CD14-positive monocyte (primary cell): ENCODE data around the gene RPL27. TPM values are rescaled to one million over a fixed set of nuclear protein-coding genes. Genes with fewer than 3 reads are reported as not detected.

Experiments
- DNase-seq, 3 donors: peaks; one replicate each; pipeline ENCODE4 v3.0.0-alpha.2; 2011 to 2022
- H2AFZ ChIP-seq: 2 replicates; pipeline ENCODE4 v1.6.0; 2012; ENCODE audit warnings: mild to moderate bottlenecking, low read depth, low read length, inconsistent platforms; ENCODE audit not compliant: insufficient read depth, poor library complexity, severe bottlenecking
- H3K27ac ChIP-seq, 2 donors: 1 replicate in 1 of 2; 2 replicates in 1 of 2; pipeline ENCODE4 v1.5.1; 2012 to 2013; ENCODE audit warnings: low read length in 2 of 2, control low read depth in 1 of 2, inconsistent platforms in 1 of 2, low read depth in 1 of 2, mild to moderate bottlenecking in 1 of 2
- H3K27me3 ChIP-seq, 2 donors: one replicate each; pipeline versions ENCODE4 v1.6.0 to v1.6.1; 2011 to 2013; ENCODE audit warnings: low read length in 2 of 2; ENCODE audit not compliant: control insufficient read depth in 2 of 2, insufficient read depth in 2 of 2
- H3K36me3 ChIP-seq, 2 donors: replicated peaks in 1 of 2; 1 replicate in 1 of 2; 2 replicates in 1 of 2; pipeline versions ENCODE4 v1.5.1 to v1.6.1; 2012 to 2013; ENCODE audit warnings: low read length in 2 of 2, control low read depth in 1 of 2, inconsistent platforms in 1 of 2, mild to moderate bottlenecking in 1 of 2; ENCODE audit not compliant: insufficient read depth in 2 of 2, control insufficient read depth in 1 of 2
- H3K4me1 ChIP-seq, 2 donors: 1 replicate in 1 of 2; 2 replicates in 1 of 2; pipeline versions ENCODE4 v1.5.1 to v1.6.1; 2012 to 2013; ENCODE audit warnings: low read length in 2 of 2, control low read depth in 1 of 2, inconsistent platforms in 1 of 2, mild to moderate bottlenecking in 1 of 2, moderate library complexity in 1 of 2; ENCODE audit not compliant: insufficient read depth in 2 of 2, control insufficient read depth in 1 of 2
- H3K4me2 ChIP-seq: replicated peaks from 2 replicates; pipeline ENCODE3; 2012; ENCODE audit warnings: low read length, moderate library complexity, mild to moderate bottlenecking; ENCODE audit not compliant: poor library complexity, severe bottlenecking; ENCODE audit errors: extremely low read depth
- H3K4me3 ChIP-seq, 3 experiments: fragments of 200-600 bp in 1 of 3; sonication (generic) in 1 of 3; replicated peaks in 1 of 3; 1 replicate in 2 of 3; 2 replicates in 1 of 3; pipeline ENCODE4 v1.5.1; 2011 to 2013; ENCODE audit warnings: low read length in 3 of 3, mild to moderate bottlenecking in 3 of 3, control low read depth in 2 of 3, low read depth in 2 of 3, inconsistent platforms in 1 of 3, moderate library complexity in 1 of 3
- H3K79me2 ChIP-seq: 2 replicates; pipeline ENCODE4 v1.6.0; 2012; ENCODE audit warnings: mild to moderate bottlenecking, control low read depth, inconsistent platforms, low read length, moderate library complexity; ENCODE audit not compliant: insufficient read depth
- H3K9ac ChIP-seq: 2 replicates; pipeline ENCODE4 v1.6.0; 2017; ENCODE audit warnings: low read length, mild to moderate bottlenecking; ENCODE audit not compliant: insufficient read depth, poor library complexity, severe bottlenecking
- H3K9me3 ChIP-seq, 2 donors: replicated peaks in 1 of 2; 1 replicate in 1 of 2; 2 replicates in 1 of 2; pipeline versions ENCODE4 v1.5.1 to v1.6.1; 2012 to 2013; ENCODE audit warnings: low read length in 2 of 2, control low read depth in 1 of 2; ENCODE audit not compliant: control insufficient read depth in 1 of 2, insufficient read depth in 1 of 2
- H4K20me1 ChIP-seq: 2 replicates; pipeline ENCODE4 v1.6.0; 2012; ENCODE audit warnings: mild to moderate bottlenecking, low read length, control low read depth, moderate library complexity; ENCODE audit not compliant: insufficient read depth
- H3K27ac Mint-ChIP-seq, 7 donors: one replicate each; pipeline ENCODE4 v1.8.0; 2020; ENCODE audit warnings: mild to moderate bottlenecking in 7 of 7, mixed read lengths in 7 of 7, moderate library complexity in 6 of 7, inconsistent platforms in 2 of 7
- H3K27me3 Mint-ChIP-seq, 3 donors: one replicate each; pipeline ENCODE4 v1.8.0; 2021 to 2022; ENCODE audit warnings: low read depth in 3 of 3, mild to moderate bottlenecking in 3 of 3, mixed read lengths in 3 of 3, moderate library complexity in 3 of 3, inconsistent platforms in 1 of 3
- H3K36me3 Mint-ChIP-seq, 2 donors: one replicate each; pipeline ENCODE4 v1.8.0; 2020; ENCODE audit warnings: mixed read lengths in 2 of 2, inconsistent platforms in 1 of 2, mild to moderate bottlenecking in 1 of 2
- H3K4me1 Mint-ChIP-seq: one replicate; pipeline ENCODE4 v1.8.0; 2020; ENCODE audit warnings: mild to moderate bottlenecking, mixed read lengths
- H3K4me3 Mint-ChIP-seq, 2 donors: one replicate each; pipeline ENCODE4 v1.8.0; 2020; ENCODE audit warnings: mild to moderate bottlenecking in 2 of 2, mixed read lengths in 2 of 2, moderate library complexity in 1 of 2
- H3K9me3 Mint-ChIP-seq, 7 donors: one replicate each; pipeline ENCODE4 v1.8.0; 2020 to 2022; ENCODE audit warnings: mixed read lengths in 7 of 7, mild to moderate bottlenecking in 6 of 7, moderate library complexity in 6 of 7, inconsistent platforms in 2 of 7
- WGBS: methylation state at CpG from one replicate; pipeline ENCODE4 v1.1.5; 2013; ENCODE audit warnings: missing lambda C conversion rate; ENCODE audit not compliant: insufficient coverage; 5-methylcytosine and 5-hydroxymethylcytosine counted together
- intact Hi-C, 2 donors: fragments of 100-400 bp; cut with micrococcal nuclease; formaldehyde crosslinking; loops; one replicate each; pipeline versions ENCODE4 v1.15.0 to v1.15.1; 2023
- polyA plus RNA-seq, 3 donors: library from polyadenylated mRNA; depleted of rRNA in 1 of 3; unstranded in 2 of 3; stranded (reverse) in 1 of 3; fragments of 300-500 nt in 2 of 3; fragments of >200 nt in 1 of 3; fragmentation: Illumina TruSeq in 2 of 3; gene quantifications; 1 replicate in 2 of 3; 2 replicates in 1 of 3; pipeline ENCODE4 v1.2.3, GENCODE V29; 2012 to 2021
- TF ChIP-seq, protein P1 (sequence below): fragments of 200-600 bp; IDR thresholded peaks from one replicate; pipeline ENCODE4 v1.8.0; 2022; ENCODE audit warnings: antibody characterized with exemption, mild to moderate bottlenecking

RPL27 gene
- polyA plus RNA-seq, 3 donors = 1,073 to 2,156 (median 1,232) TPM

DNA sequence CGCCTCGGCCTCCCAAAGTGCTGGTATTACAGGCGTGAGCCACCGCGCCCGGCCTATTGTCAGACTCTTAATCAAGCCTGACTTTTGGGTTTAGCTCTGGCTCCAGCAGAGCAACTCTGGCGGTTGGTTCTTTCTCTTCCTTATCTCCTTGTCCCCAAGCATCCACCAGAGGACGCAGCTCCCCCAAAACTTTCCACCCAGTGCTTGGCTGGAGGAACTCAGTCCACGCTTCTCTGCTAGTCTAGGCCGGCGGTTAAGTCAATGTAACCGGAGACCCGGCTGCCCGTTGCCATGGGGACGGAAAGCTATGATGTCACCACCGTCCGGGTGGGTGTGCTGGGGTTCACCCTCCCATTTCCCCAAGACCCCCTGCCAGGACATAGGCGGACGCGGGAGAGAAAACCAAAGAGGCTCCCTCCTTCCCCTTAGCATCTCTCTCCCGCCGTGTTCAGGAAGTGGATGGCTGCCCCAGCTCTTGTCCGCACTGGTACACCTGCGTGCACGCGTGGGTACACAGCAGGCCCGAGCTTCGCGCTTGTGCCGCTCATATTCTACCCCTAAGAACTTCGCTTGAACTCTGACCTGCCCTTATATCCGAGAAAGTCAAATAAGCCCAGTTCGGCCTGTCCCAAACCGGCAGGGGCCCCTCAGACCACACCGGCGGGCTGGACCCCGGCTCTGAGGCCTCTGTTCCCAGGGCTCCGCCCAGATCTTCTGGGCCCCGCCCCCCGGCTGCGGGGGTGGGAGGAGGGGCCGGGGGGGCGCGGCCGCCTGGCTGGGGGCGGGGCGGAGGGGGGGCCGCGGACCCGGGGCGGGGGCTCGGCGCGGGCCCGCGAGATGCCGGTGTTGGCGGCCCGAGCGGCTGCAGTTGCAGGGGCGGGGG lies 26.4 kb downstream of the RPL27 start, which contains the start of gene RND2:
TSS of gene RND2 (plus strand) at position 825 of the 883 bp plus-strand sequence. CDS start 117 bp downstream, outside the sequence.
- Histone ChIP-seq H3K4me3 (peak within 1 kb of the TSS; percentile 36 to 81 (median 41)), H3K27ac (peak within 1 kb of the TSS in 1 of 2 donors; percentile 9), H3K9ac (peak within 1 kb of the TSS; percentile 50), H4K20me1 (peaks cover 5% of the 10 kb centered on the region), H3K36me3 (no peaks in the 10 kb centered on the region), H3K4me2 (peak within 1 kb of the TSS; percentile 96), H3K79me2 (peaks cover 15% of the 10 kb centered on the region), H2AFZ (peak within 1 kb of the TSS; percentile 76), H3K4me1 (peaks cover 35 to 44% of the 10 kb centered on the region in 2 donors), H3K9me3 (no peaks in the 10 kb centered on the region), H3K27me3 (peaks cover 0 to 15% of the 10 kb centered on the region in 2 donors)
- Mint-ChIP-seq H3K4me1 (peaks cover 38% of the 10 kb centered on the region), H3K27me3 (peaks cover 8 to 30% (median 16%) of the 10 kb centered on the region in 3 donors), H3K36me3 (peaks cover 0 to 3% of the 10 kb centered on the region in 2 donors), H3K9me3 (peaks cover 0 to 3% (median 0%) of the 10 kb centered on the region in 7 donors), H3K4me3 (peak within 1 kb of the TSS; percentile 83 to 96), H3K27ac (peak within 1 kb of the TSS in 6 of 7 donors; percentile 23 to 79 (median 62))
- intact Hi-C loops = loop anchor here in 1 of 2 donors (10.0 kb wide), 2 partner anchors 100 to 150 kb away; partner anchors contain the start of genes BRCA1 and NBR1
- 0% methylated on average over 49 of the region's 61 CpGs for WGBS
- DNase-seq = peak; percentile 72 to 83 (median 80)
- TF ChIP-seq, protein P1, sequence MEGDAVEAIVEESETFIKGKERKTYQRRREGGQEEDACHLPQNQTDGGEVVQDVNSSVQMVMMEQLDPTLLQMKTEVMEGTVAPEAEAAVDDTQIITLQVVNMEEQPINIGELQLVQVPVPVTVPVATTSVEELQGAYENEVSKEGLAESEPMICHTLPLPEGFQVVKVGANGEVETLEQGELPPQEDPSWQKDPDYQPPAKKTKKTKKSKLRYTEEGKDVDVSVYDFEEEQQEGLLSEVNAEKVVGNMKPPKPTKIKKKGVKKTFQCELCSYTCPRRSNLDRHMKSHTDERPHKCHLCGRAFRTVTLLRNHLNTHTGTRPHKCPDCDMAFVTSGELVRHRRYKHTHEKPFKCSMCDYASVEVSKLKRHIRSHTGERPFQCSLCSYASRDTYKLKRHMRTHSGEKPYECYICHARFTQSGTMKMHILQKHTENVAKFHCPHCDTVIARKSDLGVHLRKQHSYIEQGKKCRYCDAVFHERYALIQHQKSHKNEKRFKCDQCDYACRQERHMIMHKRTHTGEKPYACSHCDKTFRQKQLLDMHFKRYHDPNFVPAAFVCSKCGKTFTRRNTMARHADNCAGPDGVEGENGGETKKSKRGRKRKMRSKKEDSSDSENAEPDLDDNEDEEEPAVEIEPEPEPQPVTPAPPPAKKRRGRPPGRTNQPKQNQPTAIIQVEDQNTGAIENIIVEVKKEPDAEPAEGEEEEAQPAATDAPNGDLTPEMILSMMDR = peak; percentile 70

DNA sequence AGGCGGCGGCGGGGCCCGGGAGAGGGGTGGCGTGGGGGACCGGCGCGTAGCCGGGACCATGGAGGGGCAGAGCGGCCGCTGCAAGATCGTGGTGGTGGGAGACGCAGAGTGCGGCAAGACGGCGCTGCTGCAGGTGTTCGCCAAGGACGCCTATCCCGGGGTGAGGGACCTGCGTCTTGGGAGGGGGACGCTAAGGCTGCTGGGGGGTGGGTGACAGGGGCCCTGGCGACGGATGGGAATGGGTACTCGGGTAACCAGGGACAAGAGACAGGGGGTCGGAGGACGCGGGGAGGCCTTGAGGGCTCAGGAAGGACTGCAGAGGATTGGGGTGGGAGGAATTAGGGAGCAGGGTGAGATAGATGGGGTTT lies 27.1 kb downstream of the RPL27 start:
- Histone ChIP-seq H3K4me2 (peak overlapping the region; percentile 96), H3K36me3 (no peaks in the 10 kb centered on the region), H3K9me3 (no peaks in the 10 kb centered on the region), H3K4me1 (peaks cover 29 to 42% of the 10 kb centered on the region in 2 donors), H3K27ac (no peak overlapping the region), H3K27me3 (peaks cover 0 to 15% of the 10 kb centered on the region in 2 donors), H3K4me3 (no peak overlapping the region), H3K9ac (no peak overlapping the region), H2AFZ (no peak overlapping the region), H3K79me2 (peaks cover 12% of the 10 kb centered on the region), H4K20me1 (no peaks in the 10 kb centered on the region)
- Mint-ChIP-seq H3K4me3 (peak overlapping the region; percentile 58 to 76), H3K36me3 (peaks cover 0 to 3% of the 10 kb centered on the region in 2 donors), H3K27me3 (peaks cover 8 to 30% (median 16%) of the 10 kb centered on the region in 3 donors), H3K9me3 (peaks cover 0 to 3% (median 0%) of the 10 kb centered on the region in 7 donors), H3K27ac (no peak overlapping the region), H3K4me1 (peaks cover 38% of the 10 kb centered on the region)
- 9% methylated on average over 27 of the region's 27 CpGs for WGBS
- intact Hi-C loops = loop anchor here in 1 of 2 donors (10.0 kb wide), 2 partner anchors 100 to 150 kb away; partner anchors contain the start of genes BRCA1 and NBR1
- DNase-seq = no peak
- TF ChIP-seq, protein P1 = no peak
